H1 (cell line): Measurements from ENCODE around the gene ANAPC7. TPM values are rescaled to one million over a fixed set of nuclear protein-coding genes. Genes with fewer than 3 reads are reported as not detected.

Experiments
- CBX8 ChIP-seq: fragments of 300-800, 300-1000 bp; sonication (generic); IDR thresholded peaks from 2 replicates; pipeline ENCODE4 v1.7.1; 2016; ENCODE audit warnings: low read depth, low read length, borderline replicate concordance
- KDM4A ChIP-seq: IDR thresholded peaks from one replicate; pipeline ENCODE4 v1.7.1; 2012; ENCODE audit warnings: low read depth, mild to moderate bottlenecking, moderate library complexity, low read length, inconsistent platforms; ENCODE audit not compliant: severe bottlenecking
- RNF2 ChIP-seq: fragments of 200-900, 300-1000 bp; sonication (generic); IDR thresholded peaks from 2 replicates; pipeline ENCODE4 v1.7.1; 2016; ENCODE audit warnings: borderline replicate concordance, low read depth, mild to moderate bottlenecking, antibody characterized with exemption, low read length; ENCODE audit not compliant: poor library complexity, severe bottlenecking; ENCODE audit errors: missing control alignments
- TAF1 ChIP-seq: IDR thresholded peaks from 2 replicates; pipeline ENCODE4 v1.6.1; 2011; ENCODE audit warnings: mild to moderate bottlenecking, low read depth, low read length
- polyA plus RNA-seq, 7 experiments: library from polyadenylated mRNA; depleted of rRNA in 3 of 7; stranded (reverse) in 5 of 7; unstranded in 2 of 7; fragments of >200 nt in 5 of 7; fragments of 200-250 nt in 2 of 7; gene quantifications; 1 replicate in 5 of 7; 2 replicates in 1 of 7; 4 replicates in 1 of 7; pipeline versions ENCODE4 v1.2.1 to v1.2.3, GENCODE V29; 2011 to 2013; ENCODE audit warnings: missing spikeins in 2 of 7, mixed read lengths in 2 of 7
- total RNA-seq: library from RNA; stranded (reverse); fragmentation: NEBNext Ultra II Directional; extraction: Animal tissue kit (Norgen Biotek cat#: 25700); gene quantifications from 2 replicates; pipeline ENCODE4 v1.2.1, GENCODE V29; 2021
- TF ChIP-seq, protein P1 (sequence below): IDR thresholded peaks from 2 replicates; pipeline ENCODE4 v1.6.1; 2012; ENCODE audit warnings: low read length, inconsistent platforms
- TF ChIP-seq, protein P2 (sequence below): IDR thresholded peaks from 2 replicates; pipeline ENCODE4 v1.6.1; 2012; ENCODE audit warnings: inconsistent platforms

Gene ANAPC7
- total and polyA plus RNA-seq, 2 of the 8 experiments (the other 6 are each of a cell fraction or from before 2014, with no cell fraction given): 72.8 to 105 TPM

DNA sequence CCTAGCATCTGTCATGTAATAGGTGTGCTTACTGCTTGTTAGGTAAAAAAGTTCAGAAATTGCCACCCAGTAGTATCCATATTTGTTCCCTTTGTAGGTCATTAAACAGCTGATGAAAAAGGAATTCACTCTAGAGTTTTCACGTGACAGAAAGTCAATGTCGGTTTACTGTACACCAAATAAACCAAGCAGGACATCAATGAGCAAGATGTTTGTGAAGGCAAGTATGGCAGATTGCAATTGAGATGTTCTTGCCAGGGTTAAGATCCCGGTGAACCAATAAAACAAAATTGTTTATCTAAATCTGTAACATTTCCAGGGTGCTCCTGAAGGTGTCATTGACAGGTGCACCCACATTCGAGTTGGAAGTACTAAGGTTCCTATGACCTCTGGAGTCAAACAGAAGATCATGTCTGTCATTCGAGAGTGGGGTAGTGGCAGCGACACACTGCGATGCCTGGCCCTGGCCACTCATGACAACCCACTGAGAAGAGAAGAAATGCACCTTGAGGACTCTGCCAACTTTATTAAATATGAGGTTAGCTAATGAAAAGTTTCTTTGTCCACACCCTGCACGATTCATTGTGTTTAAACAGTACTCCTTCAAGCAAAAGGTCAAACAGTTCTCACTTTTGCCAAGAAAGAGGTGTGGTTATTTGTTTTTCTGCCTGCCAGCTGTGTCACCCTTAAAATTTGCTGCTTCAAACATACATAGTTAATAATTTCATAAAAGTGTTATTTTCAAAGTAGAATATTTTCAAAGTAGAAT is 64.1 kb downstream of the ANAPC7 start (continued):
- TF ChIP-seq KDM4A: no peak
- TF ChIP-seq RNF2: no peak
- TF ChIP-seq CBX8: no peak
- TF ChIP-seq, protein P1, sequence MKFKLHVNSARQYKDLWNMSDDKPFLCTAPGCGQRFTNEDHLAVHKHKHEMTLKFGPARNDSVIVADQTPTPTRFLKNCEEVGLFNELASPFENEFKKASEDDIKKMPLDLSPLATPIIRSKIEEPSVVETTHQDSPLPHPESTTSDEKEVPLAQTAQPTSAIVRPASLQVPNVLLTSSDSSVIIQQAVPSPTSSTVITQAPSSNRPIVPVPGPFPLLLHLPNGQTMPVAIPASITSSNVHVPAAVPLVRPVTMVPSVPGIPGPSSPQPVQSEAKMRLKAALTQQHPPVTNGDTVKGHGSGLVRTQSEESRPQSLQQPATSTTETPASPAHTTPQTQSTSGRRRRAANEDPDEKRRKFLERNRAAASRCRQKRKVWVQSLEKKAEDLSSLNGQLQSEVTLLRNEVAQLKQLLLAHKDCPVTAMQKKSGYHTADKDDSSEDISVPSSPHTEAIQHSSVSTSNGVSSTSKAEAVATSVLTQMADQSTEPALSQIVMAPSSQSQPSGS: no peak
- TF ChIP-seq TAF1: no peak
- TF ChIP-seq, protein P2, sequence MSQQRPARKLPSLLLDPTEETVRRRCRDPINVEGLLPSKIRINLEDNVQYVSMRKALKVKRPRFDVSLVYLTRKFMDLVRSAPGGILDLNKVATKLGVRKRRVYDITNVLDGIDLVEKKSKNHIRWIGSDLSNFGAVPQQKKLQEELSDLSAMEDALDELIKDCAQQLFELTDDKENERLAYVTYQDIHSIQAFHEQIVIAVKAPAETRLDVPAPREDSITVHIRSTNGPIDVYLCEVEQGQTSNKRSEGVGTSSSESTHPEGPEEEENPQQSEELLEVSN: no peak
